CD4-positive, alpha-beta memory T cell (primary cell): Measurements from ENCODE around the gene TRPT1. TPM values are rescaled to one million over a fixed set of nuclear protein-coding genes. Genes with fewer than 3 reads are reported as not detected.

Experiments
- CTCF ChIA-PET: fragments of 350-600 bp; sonication (Branson Sonifier 250); formaldehyde crosslinking; loops from one replicate; lab custom pipeline; 2021; ENCODE audit warnings: inconsistent platforms; ENCODE audit not compliant: partially characterized antibody; lab: Charles Lee
- POLR2A ChIA-PET: fragments of 350-600 bp; sonication (Branson Sonifier 250); formaldehyde crosslinking; loops from one replicate; lab custom pipeline; 2021; ENCODE audit not compliant: partially characterized antibody; lab: Charles Lee
- DNase-seq, 5 donors: peaks; one replicate each; pipeline versions ENCODE4 v3.0.0 to v3.0.0-alpha.2; 2020 to 2022; ENCODE audit warnings: mixed read lengths in 1 of 5
- H3K27ac ChIP-seq: one replicate; pipeline ENCODE4 v1.7.0; 2013; ENCODE audit warnings: low read depth, low read length
- H3K27me3 ChIP-seq: 2 replicates; pipeline ENCODE4 v1.7.0; 2013; ENCODE audit warnings: mild to moderate bottlenecking, low read length, moderate library complexity; ENCODE audit not compliant: insufficient read depth
- H3K36me3 ChIP-seq: 2 replicates; pipeline ENCODE4 v1.7.0; 2013; ENCODE audit warnings: mild to moderate bottlenecking, low read length, moderate library complexity; ENCODE audit not compliant: insufficient read depth
- H3K4me1 ChIP-seq: 2 replicates; pipeline ENCODE4 v1.7.0; 2013; ENCODE audit warnings: mild to moderate bottlenecking, low read length, moderate library complexity; ENCODE audit not compliant: insufficient read depth
- H3K4me3 ChIP-seq, 2 donors: one replicate each; pipeline ENCODE4 v1.7.0; 2013; ENCODE audit warnings: low read length in 2 of 2, mild to moderate bottlenecking in 1 of 2
- H3K9me3 ChIP-seq, 2 donors: one replicate each; pipeline ENCODE4 v1.7.0; 2013; ENCODE audit warnings: low read length in 2 of 2, control low read depth in 1 of 2; ENCODE audit not compliant: control insufficient read depth in 1 of 2
- H3K27ac Mint-ChIP-seq, 7 donors: one replicate each; pipeline ENCODE4 v1.8.0; 2020 to 2021; ENCODE audit warnings: mixed read lengths in 7 of 7, mild to moderate bottlenecking in 6 of 7, inconsistent platforms in 3 of 7, moderate library complexity in 3 of 7
- H3K27me3 Mint-ChIP-seq, 2 donors: one replicate each; pipeline ENCODE4 v1.8.0; 2020 to 2021; ENCODE audit warnings: mixed read lengths in 2 of 2
- H3K36me3 Mint-ChIP-seq, 2 donors: one replicate each; pipeline ENCODE4 v1.8.0; 2020 to 2021; ENCODE audit warnings: mixed read lengths in 2 of 2, inconsistent platforms in 1 of 2, mild to moderate bottlenecking in 1 of 2
- H3K4me1 Mint-ChIP-seq, 4 donors: one replicate each; pipeline ENCODE4 v1.8.0; 2020 to 2021; ENCODE audit warnings: mixed read lengths in 4 of 4, mild to moderate bottlenecking in 1 of 4
- H3K4me3 Mint-ChIP-seq, 8 donors: one replicate each; pipeline ENCODE4 v1.8.0; 2020 to 2021; ENCODE audit warnings: mixed read lengths in 8 of 8, mild to moderate bottlenecking in 7 of 8, moderate library complexity in 6 of 8, inconsistent platforms in 3 of 8
- H3K9me3 Mint-ChIP-seq, 8 donors: one replicate each; pipeline ENCODE4 v1.8.0; 2020 to 2021; ENCODE audit warnings: mixed read lengths in 8 of 8, mild to moderate bottlenecking in 5 of 8, inconsistent platforms in 3 of 8, moderate library complexity in 1 of 8
- intact Hi-C: fragments of 100-400 bp; cut with micrococcal nuclease; formaldehyde crosslinking; loops from one replicate; pipeline ENCODE4 v1.15.1; 2023
- polyA plus RNA-seq, 2 donors: library from polyadenylated mRNA; unstranded; fragments of 300-500 nt; fragmentation: Illumina TruSeq; gene quantifications; one replicate each; pipeline ENCODE4 v1.2.3, GENCODE V29; 2021
- total RNA-seq, 2 experiments: library from RNA; stranded (reverse); gene quantifications; one replicate each; pipeline ENCODE4 v1.2.3, GENCODE V29; 2021

The TRPT1 gene
- total and polyA plus RNA-seq, 4 experiments from 2014 or later = 31.1 to 42.1 (median 36.4) TPM

DNA sequence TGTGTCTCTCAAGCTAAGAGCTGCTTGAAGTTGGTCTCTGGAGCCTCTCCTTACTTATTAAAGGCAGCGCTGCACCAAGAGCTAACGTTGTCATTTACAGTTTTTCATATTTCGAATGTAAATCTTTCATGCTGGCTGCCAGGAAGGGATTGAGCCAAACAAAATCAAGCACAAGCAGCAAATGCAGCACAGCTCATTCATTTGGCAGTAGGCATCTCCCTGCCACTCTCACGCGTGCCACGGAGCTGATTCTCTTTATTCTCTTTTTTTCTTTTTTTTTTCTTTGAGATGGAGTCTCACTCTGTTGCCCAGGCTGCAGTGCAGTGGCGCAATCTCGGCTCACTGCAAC is 7.0 kb upstream of the TRPT1 start:
- H3K36me3 Mint-ChIP-seq = peaks cover 0 to 19% of the 10 kb centered on the region in 2 donors
- no peak for DNase-seq
- no peaks in the 10 kb centered on the region for H3K9me3 Mint-ChIP-seq
- no peak overlapping the region for H3K4me3 ChIP-seq
- H3K36me3 ChIP-seq = peaks cover 6% of the 10 kb centered on the region
- no peak overlapping the region for H3K27ac ChIP-seq
- peak overlapping the region in 7 of 8 donors; percentile 54 to 87 (median 77) for H3K4me3 Mint-ChIP-seq
- H3K9me3 ChIP-seq = no peaks in the 10 kb centered on the region
- CTCF ChIA-PET = interaction anchor here (1.1 to 2.3 kb wide), 6 partner anchors 8 to 85 kb away, joined by 4 to 10 read pairs (median 6); partner anchors contain the start of genes CATSPERZ, ESRRA, FKBP2 and PRDX5
- peaks cover 45% of the 10 kb centered on the region for H3K4me1 ChIP-seq
- H3K27me3 ChIP-seq = no peaks in the 10 kb centered on the region
- intact Hi-C loops = no loop called here
- no peaks in the 10 kb centered on the region for H3K27me3 Mint-ChIP-seq
- peak overlapping the region; percentile 64 to 92 (median 81) for H3K27ac Mint-ChIP-seq
- peaks cover 14 to 55% (median 40%) of the 10 kb centered on the region in 4 donors for H3K4me1 Mint-ChIP-seq
- POLR2A ChIA-PET = interaction anchor here (0.9 to 38.9 kb wide), 8 partner anchors 8 to 72 kb away, joined by 4 to 937 read pairs (median 10); partner anchors contain the start of genes BAD, ESRRA, FERMT3 and FKBP2

DNA sequence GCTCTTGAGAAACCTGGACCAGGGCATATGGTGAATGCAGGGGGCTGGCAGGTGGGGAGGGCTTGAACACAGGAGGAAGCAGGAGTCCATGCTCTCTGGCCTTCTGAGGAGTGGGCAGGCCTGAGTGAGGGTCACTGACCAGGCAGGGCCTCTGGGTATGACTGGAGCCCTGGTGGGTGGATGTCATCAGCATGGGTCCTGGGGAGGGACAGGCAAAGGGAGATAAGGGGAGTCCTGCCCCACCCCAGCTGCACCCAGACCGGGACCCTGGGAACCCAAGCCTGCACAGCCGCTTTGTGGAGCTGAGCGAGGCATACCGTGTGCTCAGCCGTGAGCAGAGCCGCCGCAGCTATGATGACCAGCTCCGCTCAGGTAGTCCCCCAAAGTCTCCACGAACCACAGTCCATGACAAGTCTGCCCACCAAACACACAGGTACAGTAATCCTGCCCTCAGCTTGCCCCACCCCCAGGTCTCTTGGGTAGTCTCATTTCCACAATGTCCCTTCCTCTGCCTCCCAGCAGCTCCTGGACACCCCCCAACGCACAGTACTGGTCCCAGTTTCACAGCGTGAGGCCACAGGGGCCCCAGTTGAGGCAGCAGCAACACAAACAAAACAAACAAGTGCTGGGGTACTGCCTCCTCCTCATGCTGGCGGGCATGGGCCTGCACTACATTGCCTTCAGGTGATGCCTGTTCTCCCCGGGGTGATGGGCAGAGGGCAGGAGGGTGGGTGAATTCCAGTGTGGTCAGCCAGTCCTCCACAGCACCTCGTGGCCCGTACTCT is 6.4 kb upstream of the TRPT1 start:
- Mint-ChIP-seq H3K27ac (peak overlapping the region; percentile 27 to 96 (median 81)), H3K4me3 (peak overlapping the region; percentile 54 to 88 (median 70)), H3K4me1 (peaks cover 16 to 59% (median 43%) of the 10 kb centered on the region in 4 donors), H3K9me3 (no peaks in the 10 kb centered on the region), H3K36me3 (peaks cover 0 to 14% of the 10 kb centered on the region in 2 donors), H3K27me3 (no peaks in the 10 kb centered on the region)
- intact Hi-C loops = no loop called here
- Histone ChIP-seq H3K4me3 (no peak overlapping the region), H3K9me3 (no peaks in the 10 kb centered on the region), H3K27me3 (no peaks in the 10 kb centered on the region), H3K4me1 (peaks cover 46% of the 10 kb centered on the region), H3K27ac (no peak overlapping the region), H3K36me3 (peaks cover under 1% of the 10 kb centered on the region)
- POLR2A ChIA-PET = interaction anchor here (1.5 to 38.9 kb wide), 7 partner anchors 8 to 72 kb away, joined by 6 to 937 read pairs (median 10); partner anchors contain the start of genes BAD, ESRRA, FERMT3 and FKBP2
- peak in 1 of 5 donors; percentile 32 for DNase-seq
- CTCF ChIA-PET = interaction anchor here (1.1 to 18.8 kb wide), 7 partner anchors 9 to 85 kb away, joined by 4 to 207 read pairs (median 7); partner anchors contain the start of genes CATSPERZ, ESRRA, FERMT3 and FKBP2

DNA sequence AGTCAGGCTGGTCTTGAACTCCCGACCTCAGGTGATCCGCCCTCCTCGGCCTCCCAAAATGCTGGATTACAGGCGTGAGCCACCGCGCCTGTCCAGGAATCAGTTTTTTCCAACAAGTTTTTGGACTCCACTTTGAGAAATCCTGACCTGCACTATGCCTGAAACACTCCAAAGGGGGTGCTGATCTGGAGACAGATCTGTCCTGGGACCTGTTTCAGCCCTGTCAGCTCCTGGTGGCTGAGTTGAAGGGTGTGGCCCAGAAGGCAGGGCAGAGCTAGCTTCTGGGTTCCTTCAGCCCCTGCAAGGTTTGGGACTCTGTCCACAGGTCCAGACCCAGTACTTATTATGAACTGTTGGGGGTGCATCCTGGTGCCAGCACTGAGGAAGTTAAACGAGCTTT is 5.6 kb upstream of the TRPT1 start:
- POLR2A ChIA-PET = interaction anchor here (0.8 to 38.9 kb wide), 8 partner anchors 7 to 86 kb away, joined by 3 to 937 read pairs (median 9); partner anchors contain the start of genes BAD, ESRRA, FERMT3 and FKBP2
- intact Hi-C loops = no loop called here
- H3K9me3 ChIP-seq = no peaks in the 10 kb centered on the region
- DNase-seq = peak in 1 of 5 donors; percentile 31
- Mint-ChIP-seq H3K27ac (peak overlapping the region; percentile 66 to 96 (median 79)), H3K9me3 (no peaks in the 10 kb centered on the region), H3K27me3 (no peaks in the 10 kb centered on the region), H3K36me3 (peaks cover 0 to 9% of the 10 kb centered on the region in 2 donors), H3K4me1 (peaks cover 18 to 67% (median 48%) of the 10 kb centered on the region in 4 donors), H3K4me3 (peak overlapping the region; percentile 43 to 93 (median 86))
- CTCF ChIA-PET = interaction anchor here (2.2 to 18.8 kb wide), 3 partner anchors 10 to 25 kb away, joined by 6 to 207 read pairs (median 8); partner anchors contain the start of genes FERMT3 and FKBP2
- no peaks in the 10 kb centered on the region for H3K36me3 ChIP-seq
- no peak overlapping the region for H3K27ac ChIP-seq
- peaks cover 55% of the 10 kb centered on the region for H3K4me1 ChIP-seq
- H3K27me3 ChIP-seq = no peaks in the 10 kb centered on the region
- no peak overlapping the region for H3K4me3 ChIP-seq

DNA sequence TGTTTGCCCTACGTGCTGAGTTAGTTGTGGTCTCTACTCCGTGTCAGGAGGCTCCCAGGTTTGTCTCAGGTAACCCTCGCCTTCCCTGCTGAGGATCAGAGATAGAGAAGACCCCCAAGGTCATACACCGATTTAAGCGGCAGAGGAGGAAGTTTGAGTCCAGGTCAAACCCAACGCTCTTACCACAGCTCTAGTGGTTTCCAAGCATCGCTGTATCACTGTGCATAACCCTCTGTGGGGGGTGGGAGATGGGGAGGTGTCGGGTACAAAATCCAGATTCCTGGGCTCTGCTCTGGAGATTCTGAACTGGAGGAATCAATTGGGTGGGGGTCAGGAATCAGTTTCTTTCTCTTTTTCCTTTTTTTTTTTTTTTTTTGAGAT is 5.0 kb upstream of the TRPT1 start:
- Mint-ChIP-seq H3K9me3 (no peaks in the 10 kb centered on the region), H3K27ac (peak overlapping the region; percentile 77 to 97 (median 92)), H3K4me1 (peaks cover 18 to 67% (median 48%) of the 10 kb centered on the region in 4 donors), H3K36me3 (peaks cover 0 to 9% of the 10 kb centered on the region in 2 donors), H3K4me3 (peak overlapping the region; percentile 86 to 93 (median 88)), H3K27me3 (no peaks in the 10 kb centered on the region)
- DNase-seq = peak in 1 of 5 donors; percentile 41
- H3K4me3 ChIP-seq = peak overlapping the region; percentile 52 to 86
- H3K27me3 ChIP-seq = no peaks in the 10 kb centered on the region
- CTCF ChIA-PET = interaction anchor here (2.2 to 18.8 kb wide), 2 partner anchors 10 to 24 kb away, joined by 8 to 207 read pairs; partner anchors contain the start of genes FERMT3 and FKBP2
- POLR2A ChIA-PET = interaction anchor here (0.8 to 38.9 kb wide), 7 partner anchors 6 to 86 kb away, joined by 3 to 937 read pairs (median 10); partner anchors contain the start of genes BAD, ESRRA, FERMT3 and FKBP2
- H3K4me1 ChIP-seq = peaks cover 54% of the 10 kb centered on the region
- H3K27ac ChIP-seq = peak overlapping the region; percentile 77
- no peaks in the 10 kb centered on the region for H3K36me3 ChIP-seq
- no peaks in the 10 kb centered on the region for H3K9me3 ChIP-seq
- intact Hi-C loops = loop anchor here (1.0 kb wide), 4 partner anchors 10 to 73 kb away; partner anchors contain the start of genes FKBP2 and PLCB3

DNA sequence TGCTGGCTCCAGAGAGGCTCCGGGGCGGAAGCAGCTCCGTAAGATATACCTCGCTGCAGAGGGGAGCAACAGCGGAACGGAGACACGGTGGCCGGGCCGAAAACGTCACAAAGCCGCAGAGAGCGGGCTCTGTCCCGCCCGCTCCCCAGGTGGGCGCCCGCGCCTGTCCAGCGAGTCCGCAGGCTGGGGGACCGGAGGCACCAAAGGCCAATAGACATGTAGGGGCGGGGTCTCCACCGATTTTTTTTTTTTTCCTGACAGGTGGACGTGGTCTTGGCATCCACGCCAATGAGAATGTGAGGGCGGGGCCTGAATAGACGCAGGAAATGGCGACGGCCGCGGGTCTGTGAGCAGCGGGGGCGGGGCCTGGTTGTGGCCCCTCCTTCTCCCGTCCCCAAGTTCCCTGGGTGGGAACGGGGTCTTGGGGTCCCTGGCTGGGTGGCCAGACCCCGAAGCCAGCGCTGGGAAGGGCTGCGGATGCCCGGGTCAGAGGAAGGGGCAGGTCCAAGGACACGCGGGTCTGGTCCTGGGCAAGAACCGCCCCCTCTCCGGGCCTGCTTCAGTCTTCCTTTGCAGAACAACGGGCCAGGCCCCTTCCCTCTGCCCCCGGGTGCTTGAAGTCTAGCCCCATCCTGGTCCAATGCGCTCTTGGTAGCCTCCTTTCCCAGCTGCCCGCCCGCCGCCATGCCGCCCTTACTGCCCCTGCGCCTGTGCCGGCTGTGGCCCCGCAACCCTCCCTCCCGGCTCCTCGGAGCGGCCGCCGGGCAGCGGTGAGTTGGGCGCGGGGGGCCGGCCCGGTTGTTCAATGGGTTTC is 4.4 kb upstream of the TRPT1 start, which contains the start of gene DNAJC4:
DNAJC4 (plus strand) TSS at position 378 of the 814 bp plus-strand sequence; CDS start at position 685, 307 bp downstream.
- Mint-ChIP-seq H3K4me1 (peaks cover 17 to 68% (median 47%) of the 10 kb centered on the region in 4 donors), H3K27ac (peak within 1 kb of the TSS; percentile 92 to 97 (median 94)), H3K9me3 (no peaks in the 10 kb centered on the region), H3K27me3 (no peaks in the 10 kb centered on the region), H3K36me3 (peaks cover 0 to 9% of the 10 kb centered on the region in 2 donors), H3K4me3 (peak within 1 kb of the TSS; percentile 86 to 93 (median 88))
- peak; percentile 87 to 92 (median 88) for DNase-seq
- Histone ChIP-seq H3K4me3 (peak within 1 kb of the TSS; percentile 52 to 86), H3K4me1 (peaks cover 53% of the 10 kb centered on the region), H3K27ac (peak within 1 kb of the TSS; percentile 77), H3K36me3 (no peaks in the 10 kb centered on the region), H3K9me3 (no peaks in the 10 kb centered on the region), H3K27me3 (no peaks in the 10 kb centered on the region)
- intact Hi-C loops = loop anchor here (1.0 kb wide), 4 partner anchors 11 to 74 kb away; partner anchors contain the start of genes FKBP2 and PLCB3
- ChIA-PET POLR2A (interaction anchor here (0.8 to 38.9 kb wide), 9 partner anchors 15 to 87 kb away, joined by 3 to 937 read pairs (median 7); partner anchors contain the start of genes BAD, ESRRA, FERMT3 and FKBP2), CTCF (interaction anchor here (0.6 to 18.8 kb wide), 4 partner anchors 20 to 53 kb away, joined by 3 to 207 read pairs (median 4); partner anchors contain the start of genes FERMT3, PLCB3 and STIP1)

DNA sequence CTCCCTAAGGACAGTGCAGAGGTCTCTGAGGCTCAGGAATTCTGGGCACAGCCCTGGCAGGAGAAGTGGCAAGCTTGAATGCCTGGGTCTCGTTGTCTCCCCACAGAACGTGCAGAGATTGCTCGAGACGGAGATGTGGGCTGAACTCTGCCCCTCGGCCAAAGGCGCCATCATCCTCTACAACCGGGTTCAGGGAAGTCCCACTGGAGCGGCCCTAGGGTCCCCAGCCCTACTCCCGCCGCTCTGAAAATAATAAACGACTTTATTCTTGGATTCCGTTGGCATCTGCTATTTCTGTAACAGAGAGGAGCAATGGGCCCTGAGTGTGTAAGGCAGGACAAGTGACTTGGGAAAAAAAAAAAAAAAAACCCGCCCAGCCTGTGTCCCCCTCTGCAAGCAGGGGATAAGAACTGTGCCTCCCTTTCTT is 3.8 kb upstream of the TRPT1 start:
- Mint-ChIP-seq H3K27me3 (no peaks in the 10 kb centered on the region), H3K4me1 (peaks cover 16 to 69% (median 46%) of the 10 kb centered on the region in 4 donors), H3K36me3 (peaks cover 0 to 5% of the 10 kb centered on the region in 2 donors), H3K27ac (peak overlapping the region; percentile 92 to 97 (median 94)), H3K9me3 (no peaks in the 10 kb centered on the region), H3K4me3 (peak overlapping the region; percentile 86 to 93 (median 88))
- intact Hi-C loops = loop anchor here (1.0 kb wide), 4 partner anchors 12 to 75 kb away; partner anchors contain the start of genes FKBP2 and PLCB3
- Histone ChIP-seq H3K4me3 (peak overlapping the region; percentile 52 to 86), H3K4me1 (peaks cover 55% of the 10 kb centered on the region), H3K36me3 (no peaks in the 10 kb centered on the region), H3K27me3 (no peaks in the 10 kb centered on the region), H3K27ac (peak overlapping the region; percentile 77), H3K9me3 (no peaks in the 10 kb centered on the region)
- CTCF ChIA-PET = interaction anchor here (0.6 to 18.8 kb wide), 5 partner anchors 11 to 53 kb away, joined by 3 to 207 read pairs (median 3); partner anchors contain the start of genes FERMT3, FKBP2, PLCB3 and STIP1
- no peak for DNase-seq
- POLR2A ChIA-PET = interaction anchor here (1.3 to 38.9 kb wide), 6 partner anchors 16 to 88 kb away, joined by 4 to 937 read pairs (median 8); partner anchors contain the start of genes FERMT3, FKBP2, PLCB3 and PPP1R14B
